GM18508 (cell line): ENCODE results near the gene ONECUT2.
"Not testable (repeated sequence)": the region's sequence is repeated elsewhere in the genome, so short reads cannot be mapped to it uniquely, and the experiment has no call there.

Experiments used
- ATAC-seq: cut with Tn5 transposase; IDR thresholded peaks from one replicate; pipeline ENCODE4 v1.9.1; 2021; ENCODE audit warnings: moderate number of reproducible peaks; ENCODE audit not compliant: insufficient read depth, unreplicated experiment

The ONECUT2 gene

GRCh38 chr18:57518533-57518932 is 83.4 kb downstream of the ONECUT2 start:
- ATAC-seq = no peak

DNA sequence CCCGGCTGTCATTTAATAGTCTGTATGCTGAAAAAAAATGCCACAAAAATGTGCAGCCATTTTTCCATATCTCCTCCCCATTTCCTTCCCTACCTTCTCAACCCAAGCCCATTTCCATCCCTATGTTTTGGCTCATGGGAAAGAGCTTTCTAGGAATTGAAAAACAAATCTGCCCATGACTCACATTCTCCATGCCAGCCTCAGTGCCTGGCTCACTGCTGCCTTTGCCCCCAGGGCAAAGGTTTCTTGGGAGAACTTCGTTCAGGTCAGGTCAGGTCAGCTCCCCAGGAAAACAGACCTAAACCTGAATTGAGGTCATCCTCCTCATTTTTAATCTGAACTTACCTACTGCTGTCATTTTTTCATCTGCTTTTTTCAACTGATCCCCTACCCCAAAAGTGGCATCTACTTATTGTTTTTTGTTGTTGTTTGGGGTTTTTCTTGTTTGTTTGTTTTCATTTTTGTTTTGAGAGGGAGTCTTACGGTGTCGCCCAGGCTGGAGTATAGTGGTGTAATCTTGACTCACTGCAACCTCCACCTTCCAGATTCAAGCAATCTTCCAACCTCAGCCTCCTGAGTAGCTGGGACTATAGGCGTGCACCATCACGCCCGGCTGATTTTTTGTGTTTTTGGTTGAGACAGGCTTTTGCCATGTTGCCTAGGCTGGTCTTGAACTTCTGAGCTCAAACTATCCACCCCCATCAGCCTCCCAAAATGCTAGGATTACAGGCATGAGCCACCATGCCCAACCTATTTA is 84.7 kb downstream of the ONECUT2 start:
- ATAC-seq = no peak

DNA sequence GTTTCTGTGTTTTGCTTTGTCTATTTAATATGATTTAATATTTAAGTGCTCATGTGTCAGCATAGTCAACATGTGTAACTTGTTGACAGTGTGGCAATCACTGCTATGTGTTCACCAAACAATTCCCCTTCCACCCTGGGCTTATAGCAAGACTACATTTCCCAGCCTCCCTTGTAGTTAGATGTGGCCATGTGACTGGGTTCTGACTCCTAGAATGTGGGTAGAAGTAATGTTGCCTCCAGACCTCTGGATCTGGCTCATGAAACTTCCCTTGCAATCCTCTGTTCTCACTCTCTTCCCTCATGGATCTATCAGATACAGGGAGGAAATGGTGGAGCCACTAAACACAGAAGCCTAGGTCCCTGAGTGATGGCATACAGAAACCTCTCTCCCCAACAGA is 87.2 kb downstream of the ONECUT2 start:
- not testable (repeated sequence) for ATAC-seq

GRCh38 chr18:57523171-57523956 is 88.2 kb downstream of the ONECUT2 start:
- no peak for ATAC-seq

DNA sequence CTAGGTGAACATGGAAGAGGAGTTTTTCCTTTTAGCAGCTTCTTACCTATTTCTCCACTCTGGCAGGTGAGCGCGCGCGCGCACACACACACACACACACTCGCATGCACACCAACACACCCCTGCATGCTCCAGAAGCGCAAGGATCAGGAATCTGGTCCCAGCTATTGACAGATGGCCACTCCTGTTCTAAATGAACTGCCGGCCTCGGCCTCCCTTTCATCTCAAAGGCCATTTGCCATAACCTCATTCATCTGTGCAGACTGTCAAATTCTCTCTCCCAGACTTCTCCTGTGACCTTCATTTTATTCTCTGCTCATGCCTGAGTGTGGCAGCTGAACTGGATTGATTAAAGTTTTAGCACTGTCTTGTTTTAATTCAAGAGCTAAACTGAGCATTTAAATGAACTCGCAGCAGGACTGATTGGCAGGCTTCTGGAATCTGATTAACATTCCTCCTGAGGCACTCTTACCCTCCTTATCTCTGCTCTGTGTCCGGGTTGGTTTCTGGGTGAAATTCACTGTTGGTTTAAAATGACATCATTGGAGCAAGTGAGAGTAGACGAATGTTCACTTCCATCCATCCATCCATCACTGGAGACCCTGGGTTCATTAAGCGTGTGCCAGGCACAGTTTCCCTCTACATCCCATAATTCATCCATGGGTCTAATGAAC is 92.5 kb downstream of the ONECUT2 start:
- no peak for ATAC-seq

- no peak for ATAC-seq
Measured at GRCh38 chr18:57529151-57529550, 94.0 kb downstream of the ONECUT2 start.

DNA sequence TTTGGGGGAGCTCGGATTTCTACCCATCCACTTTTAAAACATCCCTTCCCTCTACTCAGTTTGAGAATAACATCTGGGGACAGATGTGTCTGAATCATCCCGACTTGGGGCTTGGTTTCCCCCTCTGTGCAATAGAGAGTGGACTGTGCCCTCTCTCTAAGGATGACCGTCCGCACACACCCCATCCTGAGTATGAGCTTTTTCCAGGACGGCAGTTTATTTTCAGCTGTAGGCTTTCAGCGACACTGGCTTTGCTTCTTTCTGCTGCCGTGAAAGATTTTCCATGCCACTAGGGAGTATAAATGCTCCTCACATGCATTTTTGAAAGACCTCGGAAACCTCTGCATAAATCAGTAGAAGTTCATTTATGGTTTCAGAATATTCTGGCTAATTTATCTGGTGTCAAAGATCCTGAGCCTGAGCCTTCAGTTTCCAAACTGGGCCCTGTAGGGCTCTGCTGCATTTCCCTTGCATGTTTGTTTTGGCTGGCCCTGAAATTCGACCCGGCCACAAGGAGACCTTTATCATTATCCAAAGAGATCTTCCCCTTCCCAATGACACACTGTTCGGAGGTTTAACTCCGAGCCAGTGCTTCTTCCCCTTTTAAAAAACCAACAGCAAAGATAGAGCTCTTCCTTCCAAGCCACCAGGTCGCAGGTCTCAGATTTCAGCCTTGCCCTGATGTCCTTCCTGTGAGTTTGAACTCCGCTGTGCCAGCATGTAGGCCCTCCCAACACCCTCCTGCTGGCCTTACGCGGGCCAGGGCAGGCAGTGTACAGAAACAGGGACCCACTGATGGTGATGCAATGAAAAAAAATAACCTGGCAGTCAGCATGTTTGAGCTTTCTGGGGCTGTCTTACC is 98.1 kb downstream of the ONECUT2 start:
- ATAC-seq = no peak

DNA sequence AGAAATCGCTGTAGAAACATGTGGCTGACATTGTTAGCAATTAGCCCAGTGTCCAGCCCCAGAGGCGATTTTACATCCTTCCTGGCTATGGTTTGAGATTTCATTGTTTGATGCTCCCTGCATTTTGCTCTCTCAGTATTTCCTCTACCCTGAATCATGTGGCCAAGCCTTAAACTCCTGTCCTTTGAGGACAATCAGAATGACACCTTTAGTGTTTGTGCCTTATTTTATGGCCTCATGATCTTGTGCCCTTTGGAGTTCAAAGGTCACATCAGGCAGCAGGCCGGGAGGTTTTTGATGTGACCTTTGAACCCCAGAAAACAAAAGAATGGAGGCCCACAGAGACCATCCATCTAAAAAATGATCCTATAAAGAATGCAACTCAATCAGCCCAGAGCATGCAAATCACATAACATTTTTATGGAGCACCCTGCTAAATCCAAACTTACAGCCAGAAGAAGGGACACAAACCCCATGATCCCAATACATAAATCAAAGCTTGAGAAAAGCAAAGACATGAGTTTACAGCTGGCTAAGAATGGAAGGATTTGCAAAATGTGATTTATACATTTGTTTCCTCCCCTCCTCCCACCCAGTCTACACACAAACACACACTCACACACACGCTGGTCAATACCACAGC is 98.8 kb downstream of the ONECUT2 start:
- no peak for ATAC-seq

- no peak for ATAC-seq
Measured at GRCh38 chr18:57534511-57534909, 99.3 kb downstream of the ONECUT2 start.

DNA sequence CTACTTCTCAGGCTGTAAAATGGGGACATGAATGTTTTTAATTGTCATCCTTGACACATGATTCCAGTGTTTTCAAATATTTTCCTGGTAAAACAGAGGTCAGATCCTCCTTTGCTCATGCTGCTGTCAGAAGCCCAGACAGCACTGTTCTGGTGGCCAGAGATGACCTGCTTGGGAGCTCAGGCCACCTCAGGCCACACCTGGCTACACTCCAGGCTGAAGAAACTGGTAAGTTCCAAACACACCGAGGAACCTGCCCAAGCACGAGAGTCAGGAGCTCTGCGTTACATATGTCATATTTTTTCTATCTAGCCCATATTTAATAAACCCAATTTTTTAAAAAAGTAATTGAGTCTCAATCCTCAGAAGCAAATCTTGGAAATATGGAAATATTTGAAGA is 103.4 kb downstream of the ONECUT2 start:
- no peak for ATAC-seq

GRCh38 chr18:57539702-57540101 is 104.5 kb downstream of the ONECUT2 start:
- ATAC-seq = no peak
